Posterior cingulate gyrus (tissue), 11 donors: ENCODE results near the gene MUC15.

Experiments
- DNase-seq, 10 donors: peaks; one replicate each; pipeline versions ENCODE4 v3.0.0 to v3.0.0-alpha.2; 2020 to 2021; ENCODE audit warnings: mixed read lengths in 3 of 10
- intact Hi-C: fragments of 100-400 bp; cut with DNase I; formaldehyde crosslinking; loops from one replicate; pipeline ENCODE4 v1.15.1; 2023

MUC15 gene

DNA sequence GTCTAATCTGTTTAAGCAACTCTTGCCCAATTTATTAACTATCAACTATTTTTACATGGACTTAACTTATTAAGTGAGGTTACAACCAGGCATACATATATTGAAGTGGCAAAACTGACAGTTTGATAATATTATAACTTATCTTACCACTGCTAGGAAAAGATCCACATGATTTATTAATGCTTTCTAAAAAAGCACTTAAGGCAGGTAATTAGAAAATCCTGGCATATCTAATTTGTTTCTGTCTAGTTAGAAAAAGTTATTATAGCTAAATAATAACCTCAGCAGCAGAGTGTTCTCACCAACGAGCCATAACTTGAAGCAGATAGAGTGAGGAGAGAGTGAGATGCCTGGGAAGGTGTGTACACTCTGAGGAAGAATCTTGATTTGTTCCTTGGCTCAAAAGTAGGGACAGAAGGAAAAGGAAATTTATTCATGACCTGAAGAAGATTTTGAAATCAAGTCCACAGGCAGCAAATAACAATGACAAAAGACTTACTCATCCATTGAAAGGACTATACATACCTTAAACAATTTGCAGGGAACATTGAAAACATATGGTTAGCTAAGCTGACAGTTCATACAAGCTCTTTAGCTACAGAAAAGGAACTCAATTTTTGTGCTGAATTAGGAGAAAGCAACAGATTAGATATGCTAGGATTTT, 7.1 kb upstream of the MUC15 start:
- intact Hi-C loops, result no loop called here

DNA sequence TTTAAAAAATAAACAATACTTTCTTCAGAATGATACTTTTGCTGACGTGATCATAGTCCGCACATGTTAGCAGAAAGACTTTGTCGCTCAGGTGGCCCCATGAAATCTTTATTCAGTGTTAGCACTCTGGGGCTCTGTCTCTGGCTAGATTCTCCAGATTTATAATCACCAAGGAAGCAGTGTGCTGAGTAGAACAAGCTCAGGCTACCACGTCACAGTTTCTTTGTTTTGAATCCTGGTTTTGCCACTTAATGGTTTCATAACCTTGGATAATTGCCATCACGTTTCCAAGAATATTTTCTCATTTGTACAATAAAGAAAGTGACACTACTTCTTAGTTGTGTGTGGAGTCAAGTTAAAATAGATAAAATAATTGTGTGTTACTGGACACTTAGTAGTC, 3.9 kb upstream of the MUC15 start:
- no peak for DNase-seq
- intact Hi-C loops, result no loop called here

More for the DNA sequence above, 7.1 kb upstream of the MUC15 start:
- DNase-seq, result no peak

DNA sequence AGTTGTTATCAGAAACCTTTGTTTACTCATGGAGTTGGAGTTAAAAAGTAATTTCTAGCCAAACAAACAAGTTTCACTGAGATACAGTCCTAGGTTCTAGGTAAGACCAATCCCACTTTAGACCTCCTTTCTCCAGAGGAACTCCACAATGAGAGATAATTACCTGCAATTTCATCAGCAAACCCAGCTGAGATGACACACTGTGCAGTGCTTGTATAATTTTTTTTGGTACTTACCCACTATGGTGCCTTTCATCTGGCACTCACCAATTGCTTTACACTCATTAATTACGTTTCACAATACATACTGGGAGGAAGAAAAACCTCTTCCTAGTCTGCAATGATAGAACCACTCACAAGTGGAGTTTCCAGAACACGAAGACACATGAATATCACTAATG, 1.8 kb upstream of the MUC15 start:
- DNase-seq, result no peak
- intact Hi-C loops, result no loop called here

DNA sequence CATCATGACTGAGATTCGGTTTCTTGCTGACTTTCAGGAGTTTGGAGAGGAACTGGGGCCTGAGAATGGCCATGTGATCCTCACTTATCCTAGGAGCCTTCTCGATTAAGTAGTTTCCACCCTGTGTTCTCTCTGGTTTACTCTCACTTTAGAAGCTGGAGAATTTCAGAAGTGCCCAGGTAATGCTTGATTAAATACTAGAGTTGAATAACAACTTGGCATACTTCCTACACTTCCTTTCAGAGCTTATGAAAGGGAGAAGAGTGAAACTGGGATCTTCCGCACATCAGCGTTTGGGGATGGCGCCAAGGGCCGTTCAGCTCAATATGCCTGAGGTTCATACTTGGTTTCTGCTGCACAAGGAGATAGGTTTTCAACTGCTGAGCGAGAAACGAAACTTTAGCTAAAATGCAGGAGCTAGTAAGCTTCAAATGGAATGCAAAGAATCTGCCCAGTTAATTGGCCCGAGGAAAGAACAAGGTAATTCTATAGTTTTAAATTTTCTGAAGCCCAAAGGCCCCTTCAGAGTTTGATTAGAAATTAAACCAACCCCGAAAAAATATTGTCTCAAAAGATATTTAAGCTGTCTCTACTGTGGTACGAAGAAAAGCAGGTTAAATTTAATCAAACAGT, 823 bp upstream of the MUC15 start:
- intact Hi-C loops, result no loop called here
- no peak for DNase-seq

DNA sequence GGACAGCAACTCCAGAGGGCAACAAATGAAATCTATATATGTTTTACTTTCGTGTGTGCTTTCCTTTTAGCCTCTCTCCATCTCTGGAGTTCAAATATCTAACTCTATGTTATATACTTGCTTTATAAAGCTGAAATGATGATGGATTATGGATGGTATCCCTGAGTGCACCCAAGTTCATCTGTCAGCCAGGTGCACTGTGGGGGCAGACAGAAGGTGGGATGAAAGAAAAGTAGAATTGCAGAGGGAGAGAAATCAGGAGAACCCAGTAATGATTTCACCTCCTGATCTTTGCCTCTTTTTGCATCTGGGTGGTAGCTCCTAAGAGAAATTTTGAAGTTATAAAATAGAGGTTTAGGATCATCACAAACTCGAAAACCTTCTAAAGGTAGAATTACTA, 2.4 kb downstream of the MUC15 start:
- no peak for DNase-seq
- intact Hi-C loops, result no loop called here

DNA sequence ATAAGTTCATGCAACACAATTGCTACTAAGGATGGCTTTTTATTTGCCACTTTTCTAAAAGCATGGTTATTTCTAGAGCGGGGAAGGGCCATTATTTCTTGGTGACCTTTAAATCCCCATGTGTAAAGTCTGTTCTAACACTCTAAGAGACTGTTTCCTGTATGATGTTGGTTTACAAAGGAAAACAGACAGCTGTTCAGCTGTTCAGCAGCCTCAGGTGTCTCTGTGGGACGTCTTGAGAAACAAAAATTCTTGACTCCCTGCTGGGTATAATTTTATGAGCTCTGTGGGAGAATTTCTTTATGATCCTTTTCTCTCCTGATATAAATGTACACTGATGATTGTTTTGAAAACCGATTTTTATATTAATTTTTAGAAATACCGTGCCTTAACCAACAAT, 13.9 kb downstream of the MUC15 start:
- no peak for DNase-seq
- intact Hi-C loops, result no loop called here

DNA sequence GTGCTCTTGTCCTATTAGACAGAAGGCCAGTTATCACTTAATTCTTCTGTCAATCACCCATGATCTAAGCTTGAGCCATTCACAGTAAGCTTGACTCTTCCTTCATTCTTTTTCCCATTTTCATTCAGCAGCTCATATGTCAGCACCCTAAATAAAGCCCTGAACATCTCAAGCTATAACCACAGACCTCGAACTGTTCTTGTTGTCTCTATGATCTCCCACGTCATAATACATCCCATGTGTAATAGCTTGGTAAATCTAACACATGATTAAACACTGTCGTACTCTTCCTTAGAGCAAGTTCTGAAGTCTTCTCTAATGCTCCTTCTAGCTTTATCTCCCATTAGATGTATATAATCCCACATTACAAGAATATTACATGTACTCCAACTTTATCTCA, 14.4 kb downstream of the MUC15 start:
- intact Hi-C loops, result no loop called here
- DNase-seq, result no peak

DNA sequence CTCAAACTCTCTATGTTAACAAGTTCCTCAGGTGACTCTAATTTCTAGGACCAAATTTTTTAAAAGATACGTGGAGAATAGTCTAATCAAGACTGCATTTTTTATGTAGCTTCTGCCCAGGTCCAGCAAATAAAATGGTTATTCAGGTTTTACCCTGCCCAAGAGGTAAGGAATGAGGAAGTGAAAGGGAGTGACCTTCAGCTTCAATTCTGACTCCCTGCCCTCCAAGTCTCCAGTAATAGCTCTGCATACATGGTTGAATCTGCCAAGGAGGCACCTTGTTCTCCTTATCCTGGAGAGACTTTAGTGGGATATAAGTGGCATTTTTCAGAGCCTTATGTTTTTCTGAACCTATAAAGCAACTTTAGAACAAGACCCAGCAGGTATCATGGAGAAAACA, 15.5 kb downstream of the MUC15 start:
- intact Hi-C loops, result no loop called here
- no peak for DNase-seq

DNA sequence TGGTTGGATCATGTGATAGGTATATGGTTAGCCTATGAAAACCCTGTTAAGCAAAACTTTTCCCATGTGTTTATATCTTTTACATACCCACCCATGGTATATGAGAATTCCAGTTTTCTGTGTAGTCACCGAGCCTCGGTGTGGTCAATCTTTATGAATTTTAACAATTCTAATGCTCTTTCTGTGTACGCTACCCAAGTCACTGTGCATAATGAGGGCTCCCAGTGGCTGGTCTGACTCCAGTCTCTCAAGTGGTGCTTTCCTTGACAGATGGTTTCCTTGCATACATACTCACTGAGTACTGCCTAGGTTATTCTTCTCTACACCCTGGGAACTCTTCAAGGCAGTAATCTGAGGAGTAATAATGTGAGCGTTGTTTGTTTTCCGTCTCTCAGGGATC, 17.6 kb downstream of the MUC15 start:
- intact Hi-C loops, result loop anchor here (5.0 kb wide), 1 partner anchor 257 kb away; no protein-coding TSS in a partner anchor
- DNase-seq, result no peak

DNA sequence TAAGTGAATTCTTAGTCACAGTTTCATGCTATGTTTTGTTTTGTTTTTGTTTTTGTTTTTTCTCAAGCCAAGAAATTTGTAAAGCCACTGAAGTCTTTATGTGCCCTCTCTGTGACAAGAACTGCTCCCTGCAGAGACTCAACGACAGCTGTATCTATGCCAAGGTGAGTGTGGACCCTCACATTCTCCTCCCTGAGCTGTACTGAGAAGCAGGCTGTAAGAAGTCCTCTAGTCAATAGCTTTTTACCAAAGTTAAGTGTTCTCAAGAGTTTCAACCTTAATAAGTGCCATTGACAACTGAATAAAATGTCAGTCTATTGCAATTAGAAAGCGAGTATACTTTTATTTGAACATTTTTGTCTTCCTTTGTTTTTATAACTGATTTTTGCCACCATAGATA, 18.9 kb downstream of the MUC15 start:
- intact Hi-C loops, result loop anchor here (5.0 kb wide), 1 partner anchor 256 kb away; no protein-coding TSS in a partner anchor
- DNase-seq, result no peak

DNA sequence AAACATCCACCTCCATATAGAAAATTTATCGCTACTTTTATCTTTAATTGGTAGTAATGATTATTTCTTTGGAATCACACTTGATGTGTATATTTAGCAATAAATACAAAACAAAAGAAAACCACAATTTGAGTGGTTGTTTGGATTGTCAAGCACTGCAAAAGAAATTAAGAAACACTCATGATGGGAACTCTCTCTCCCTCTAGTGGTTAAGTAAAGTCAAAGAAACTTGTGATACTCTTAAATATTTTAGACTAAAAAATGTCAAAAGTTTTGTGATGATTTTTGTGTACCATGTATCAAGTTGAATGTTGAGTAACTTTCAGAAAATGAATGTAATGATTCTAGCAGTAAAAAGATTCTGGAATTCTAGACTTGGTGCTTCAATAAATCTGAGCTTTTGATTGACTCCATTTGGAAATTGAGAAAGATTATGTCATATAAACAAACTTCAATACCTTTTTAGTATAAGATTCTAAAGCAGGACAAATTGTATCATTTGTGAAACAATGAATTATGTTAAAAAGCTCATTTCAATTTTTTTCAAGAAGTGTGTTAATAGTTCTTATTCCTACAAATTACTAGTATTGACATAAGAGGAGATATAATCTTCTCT, 20.8 kb downstream of the MUC15 start:
- DNase-seq, result no peak
- intact Hi-C loops, result loop anchor here (5.0 kb wide), 1 partner anchor 254 kb away; no protein-coding TSS in a partner anchor

DNA sequence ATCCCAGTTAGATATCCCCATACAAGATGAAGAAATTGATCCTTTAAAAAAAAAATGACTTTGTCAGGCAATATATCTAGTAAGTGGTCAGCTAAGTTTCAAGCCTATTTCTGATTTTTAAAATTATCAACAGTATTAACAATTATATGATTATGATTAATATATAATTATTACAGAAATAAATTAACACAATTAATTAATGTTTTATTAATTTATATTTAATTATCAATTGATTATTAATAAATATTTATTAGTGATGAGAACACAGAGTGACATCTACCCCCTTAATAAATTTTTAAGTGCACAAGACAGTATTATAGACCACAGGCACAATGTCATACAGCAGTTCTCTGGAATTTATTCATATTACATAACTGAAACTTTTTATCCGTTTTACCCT, 22.0 kb downstream of the MUC15 start:
- intact Hi-C loops, result loop anchor here (5.0 kb wide), 1 partner anchor 253 kb away; no protein-coding TSS in a partner anchor
- no peak for DNase-seq

DNA sequence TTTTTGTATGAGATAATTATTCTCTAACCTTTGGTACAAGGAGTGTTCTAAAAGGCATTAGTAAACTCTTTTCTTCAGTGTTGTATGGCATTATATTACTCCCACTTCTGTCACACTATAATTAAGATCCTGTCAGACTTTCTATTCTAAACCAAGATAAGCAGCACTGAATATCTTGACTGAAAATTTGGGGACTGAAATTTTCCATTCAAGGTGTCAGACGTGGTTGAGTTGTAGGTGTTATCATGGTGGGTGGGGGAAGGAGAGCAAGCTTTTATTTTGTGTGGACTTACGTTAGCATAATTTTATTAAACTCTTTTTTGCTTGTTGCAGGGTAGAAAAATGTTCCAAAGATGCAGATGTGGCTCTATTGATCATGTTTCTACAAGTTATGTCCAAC, 22.9 kb downstream of the MUC15 start:
- intact Hi-C loops, result no loop called here
- no peak for DNase-seq

DNA sequence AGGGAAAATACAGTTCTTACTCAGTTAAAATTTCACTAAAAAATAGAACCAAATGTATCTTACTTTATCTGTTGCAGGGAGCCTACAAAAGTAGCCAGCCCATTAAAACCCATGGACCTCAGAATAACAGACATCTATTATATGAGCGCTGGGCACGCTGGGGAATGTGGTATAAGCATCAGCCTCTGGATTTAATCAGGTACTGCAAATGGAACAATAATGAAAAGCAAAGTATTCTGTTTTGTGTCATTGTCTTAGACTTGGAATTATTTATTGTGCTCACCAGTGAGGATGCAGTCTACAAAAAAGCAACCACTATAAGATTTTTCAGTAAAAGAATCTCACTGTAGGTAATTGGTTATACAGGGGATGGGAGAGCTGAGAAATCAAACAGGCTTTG, 30.2 kb downstream of the MUC15 start:
- intact Hi-C loops, result no loop called here
- DNase-seq, result no peak

DNA sequence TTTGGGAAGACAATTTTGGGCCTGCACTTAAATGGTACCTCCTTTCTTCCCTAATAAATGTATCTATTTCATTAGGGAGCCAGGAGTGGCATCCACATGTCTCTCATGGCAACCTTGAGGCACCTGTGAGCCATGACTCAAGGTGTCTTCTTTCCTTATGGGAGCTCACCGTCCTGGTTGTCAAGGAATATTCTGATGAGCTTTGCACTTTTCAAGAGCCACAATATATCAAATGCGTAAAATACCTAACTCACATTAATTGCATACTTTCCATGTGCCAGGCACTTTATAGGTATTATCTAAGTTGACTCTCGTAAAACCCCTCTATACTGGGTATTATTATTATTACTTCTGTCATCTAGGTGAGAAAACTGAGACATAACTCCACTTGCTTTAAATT, 32.5 kb downstream of the MUC15 start:
- no peak for DNase-seq

DNA sequence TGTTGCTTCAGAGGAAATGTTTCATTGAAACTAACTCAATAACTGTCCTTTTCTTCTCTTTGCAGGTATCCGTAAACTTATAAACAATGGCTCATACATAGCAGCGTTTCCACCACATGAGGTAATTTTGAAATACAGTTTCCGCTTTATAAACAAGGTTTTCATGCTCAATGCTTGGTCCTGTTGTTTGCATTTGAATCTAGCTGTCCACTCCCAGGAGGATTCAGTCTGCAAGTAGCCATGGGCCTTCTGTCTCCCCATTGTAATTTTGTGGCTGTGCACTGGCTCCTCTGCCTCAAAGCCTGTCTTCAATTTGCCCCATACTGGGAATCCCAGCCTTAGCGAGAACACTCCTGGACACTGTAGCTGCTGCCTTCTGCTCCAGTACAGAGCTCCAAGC, 34.7 kb downstream of the MUC15 start:
- no peak for DNase-seq
- intact Hi-C loops, result no loop called here

More for the DNA sequence above, 32.5 kb downstream of the MUC15 start:
- intact Hi-C loops, result no loop called here

DNA sequence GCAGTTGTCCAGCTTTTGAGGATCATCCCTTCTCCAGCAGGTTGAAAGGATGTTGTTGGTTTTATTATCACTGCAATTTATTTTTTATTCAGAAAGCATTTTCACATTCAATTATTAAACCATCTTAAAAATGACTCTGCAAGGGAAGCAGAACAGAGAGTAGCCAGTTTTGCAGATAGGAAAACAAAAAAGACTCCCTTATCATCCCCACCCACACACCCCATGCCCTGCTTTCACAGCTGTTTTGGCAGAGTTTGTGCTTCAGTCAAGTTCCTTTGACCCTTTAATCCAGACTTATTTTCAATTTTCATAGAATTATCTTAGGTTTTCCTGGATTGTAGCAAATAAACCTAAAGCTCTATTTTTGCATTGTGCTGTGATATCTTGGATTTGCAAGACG, 44.4 kb downstream of the MUC15 start:
- intact Hi-C loops, result no loop called here
- no peak for DNase-seq

DNA sequence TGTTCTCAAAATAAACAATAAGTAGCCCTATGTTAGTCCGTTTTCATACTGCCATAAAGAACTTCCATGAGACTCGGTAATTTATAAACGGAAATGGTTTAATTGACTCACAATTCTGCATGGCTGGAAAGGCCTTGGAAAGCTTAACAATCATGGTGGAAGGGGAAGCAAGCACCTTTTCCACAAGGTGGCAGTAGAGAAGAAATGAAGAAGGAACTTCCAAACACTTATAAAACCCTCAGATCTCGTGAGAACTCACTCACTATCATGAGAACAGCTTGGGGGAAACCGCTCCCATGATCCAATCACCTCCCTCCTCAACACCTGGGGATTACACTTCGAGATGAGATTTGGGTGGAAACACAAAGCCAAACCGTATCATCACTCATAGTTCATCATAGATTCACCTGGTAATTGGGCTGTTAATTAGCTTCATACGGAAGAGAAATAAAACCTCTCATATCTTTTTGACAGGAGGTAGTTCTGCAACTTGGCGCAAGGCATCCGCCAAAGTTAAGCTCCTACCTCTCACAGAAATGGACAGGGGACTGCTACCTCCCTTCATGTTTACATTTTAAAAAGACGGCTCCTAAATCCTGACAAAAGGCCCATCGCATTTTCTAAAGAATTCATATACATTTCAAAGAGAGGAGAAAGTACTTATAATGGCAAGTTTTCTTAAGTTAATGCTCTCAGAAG, 49.0 kb downstream of the MUC15 start:
- intact Hi-C loops, result no loop called here
- DNase-seq, result no peak

DNA sequence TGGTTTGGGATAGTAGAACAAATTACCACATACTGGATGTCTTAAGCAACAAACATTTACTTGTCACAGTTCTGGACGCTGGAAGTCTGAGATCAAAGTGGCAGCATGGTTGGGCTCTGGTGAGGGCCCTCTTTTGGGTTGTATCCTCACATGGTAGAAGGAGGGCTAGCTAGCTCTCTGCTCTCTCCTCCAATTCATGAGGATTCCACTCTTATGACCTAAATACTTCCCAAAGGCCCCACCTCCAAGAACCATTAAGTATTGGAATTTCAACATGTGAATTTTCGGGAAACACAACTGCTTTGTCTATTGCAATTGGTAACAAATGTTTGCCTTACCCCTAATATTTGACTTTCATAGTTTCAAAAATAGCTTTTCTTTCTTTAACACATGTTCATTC, 52.6 kb downstream of the MUC15 start:
- intact Hi-C loops, result no loop called here

DNA sequence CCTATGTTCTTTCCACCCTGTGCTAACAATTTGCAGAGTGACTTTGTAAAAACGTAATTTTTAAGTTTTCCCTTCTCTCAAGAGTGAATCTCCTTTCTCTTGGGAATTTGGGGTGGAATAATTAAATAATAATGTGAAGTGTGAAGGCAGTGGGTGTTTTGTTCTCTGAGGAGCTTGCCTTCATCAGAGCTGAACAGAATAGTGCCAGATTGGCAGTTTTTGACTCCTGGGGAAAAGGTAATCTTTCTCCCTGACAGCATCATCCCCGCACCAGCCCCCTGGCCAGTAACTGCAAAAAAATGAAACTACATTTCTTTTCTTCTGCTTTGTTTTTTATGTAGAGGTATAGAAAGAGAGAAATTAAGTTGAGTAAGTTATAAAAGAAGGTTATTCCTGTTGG, 59.9 kb downstream of the MUC15 start:
- DNase-seq, result no peak
- intact Hi-C loops, result no loop called here

More for the DNA sequence above, 52.6 kb downstream of the MUC15 start:
- DNase-seq, result no peak

DNA sequence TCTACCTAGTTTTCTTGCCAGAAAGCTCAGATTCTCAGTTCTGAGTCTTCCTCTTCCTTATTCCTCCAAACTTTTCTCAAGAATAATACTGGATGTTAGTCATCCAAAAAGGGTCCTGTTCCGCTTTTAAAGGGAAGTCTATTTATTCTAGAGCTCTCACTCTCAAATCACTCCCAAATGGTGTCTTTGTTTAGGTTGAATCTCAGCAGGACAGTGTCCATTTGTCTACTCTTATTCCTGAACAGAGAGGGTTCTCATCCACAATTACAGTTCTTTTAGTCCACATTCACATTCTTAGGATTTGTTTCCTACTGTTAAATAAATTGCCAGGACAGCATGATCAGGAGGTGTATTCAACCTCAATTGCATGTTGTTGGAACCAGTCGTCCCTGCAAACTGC, 61.3 kb downstream of the MUC15 start:
- no peak for DNase-seq
- intact Hi-C loops, result no loop called here
